Stimulated activated CD4-positive, alpha-beta T cell treated with anti-CD3 and anti-CD28 coated beads, Interleukin-1b, Interleukin-23, amount 100 ng/mL, for 24 hours (primary cell): ENCODE data around the gene SPINK6.

Experiments
- DNase-seq, 4 experiments: peaks; one replicate each; pipeline ENCODE4 v3.0.0-alpha.2; 2020; ENCODE audit warnings: low read depth in 4 of 4, low spot score in 1 of 4

Gene SPINK6

DNA sequence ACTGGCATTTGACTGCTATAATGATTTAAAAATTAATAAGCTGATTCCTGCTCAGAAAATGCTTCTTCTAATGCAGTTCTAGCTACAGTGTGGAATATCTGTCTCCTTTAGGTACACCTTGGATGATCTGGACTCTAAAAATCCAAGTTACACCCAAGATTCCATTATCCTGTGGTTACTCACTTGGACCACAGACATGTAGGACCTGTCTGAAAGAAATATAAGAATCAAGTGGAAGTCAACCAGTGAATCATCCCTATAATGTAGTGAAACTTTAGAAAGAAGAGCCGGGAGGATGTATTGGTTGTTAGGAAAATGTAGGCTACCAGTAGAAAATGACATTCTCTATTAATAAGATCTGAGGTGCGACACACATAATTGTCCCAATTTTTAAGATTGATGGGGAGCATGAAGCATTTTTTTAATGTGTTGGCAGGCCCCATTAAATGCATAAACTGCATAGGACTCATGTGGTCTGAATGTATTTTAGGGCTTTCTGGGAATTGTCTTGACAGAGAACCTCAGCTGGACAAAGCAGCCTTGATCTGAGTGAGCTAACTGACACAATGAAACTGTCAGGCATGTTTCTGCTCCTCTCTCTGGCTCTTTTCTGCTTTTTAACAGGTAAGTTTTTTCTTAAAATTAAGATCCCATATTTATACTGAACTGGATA is at the start of gene SPINK6:
Gene SPINK6, plus strand, starts transcription at position 512 of the 673 bp plus-strand sequence. Its CDS starts 55 bp downstream, at position 567.
- DNase-seq = no peak

DNA sequence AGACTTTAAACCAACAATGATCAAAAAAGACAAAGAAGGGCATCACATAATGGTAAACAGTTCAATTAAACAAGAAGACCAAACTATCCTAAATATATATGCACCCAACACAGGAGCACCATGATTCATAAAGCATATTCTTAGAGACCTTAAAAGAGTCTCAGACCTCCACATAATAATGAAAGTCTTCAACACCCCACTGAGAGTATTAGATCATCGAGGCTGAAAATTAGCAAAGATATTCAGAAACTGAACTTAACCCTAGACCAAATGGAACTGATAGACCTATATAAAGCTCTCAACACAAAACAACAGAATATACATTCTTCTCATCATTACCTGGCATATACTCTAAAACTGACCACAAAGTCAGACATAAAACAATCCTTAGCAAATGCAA is 46.2 kb upstream of the SPINK6 start:
- DNase-seq = no peak

- DNase-seq = no peak
These were observed 40.8 kb upstream of the SPINK6 start for GRCh38 chr5:148162038-148162437.

DNA sequence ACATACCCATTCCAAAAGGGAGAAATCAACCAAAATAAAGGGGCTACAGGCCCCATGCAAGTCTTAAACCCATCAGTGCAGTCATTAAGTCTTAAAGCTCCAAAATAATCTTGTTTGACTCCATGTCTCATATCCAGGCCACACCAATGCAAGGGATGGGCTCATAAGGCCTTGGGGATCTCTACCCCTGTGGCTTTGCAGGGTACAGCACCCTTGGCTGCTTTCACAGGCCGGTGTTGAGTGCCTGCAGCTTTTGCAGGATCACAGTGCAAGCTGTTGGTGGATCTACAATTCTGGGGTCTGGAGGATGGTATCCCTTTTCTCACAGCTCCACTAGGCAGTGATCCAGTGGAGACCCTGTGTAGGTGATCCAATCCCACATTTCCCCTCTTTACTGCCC is 39.5 kb upstream of the SPINK6 start:
- no peak for DNase-seq

- no peak for DNase-seq
These were observed 36.1 kb upstream of the SPINK6 start for GRCh38 chr5:148166550-148167283.

DNA sequence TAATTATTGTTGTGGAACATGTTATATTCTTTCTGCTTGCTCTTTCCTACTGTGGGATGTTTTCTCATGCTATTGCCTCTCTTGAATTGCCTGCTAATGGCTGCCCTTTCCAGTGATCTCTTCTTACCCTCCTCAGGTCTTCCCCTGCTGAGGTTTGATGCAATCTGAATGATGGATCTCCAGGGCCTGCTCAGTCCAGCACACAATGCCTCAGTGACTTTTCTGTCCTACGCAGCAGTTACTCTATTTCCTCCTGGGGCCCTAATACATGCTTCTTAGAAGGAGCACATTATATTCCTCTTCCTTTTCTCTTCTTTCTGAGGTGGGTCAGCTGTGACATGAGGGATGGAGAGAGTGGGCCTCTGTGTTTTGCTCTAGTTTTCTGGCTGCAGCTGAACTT is 34.6 kb upstream of the SPINK6 start, which contains the start of gene SPINK14:
Gene SPINK14, plus strand, starts transcription at position 301 of the 400 bp plus-strand sequence. CDS start 1,187 bp downstream, outside the sequence.
- DNase-seq = no peak

- no peak for DNase-seq
These were observed 30.5 kb upstream of the SPINK6 start for GRCh38 chr5:148172377-148172776.

GRCh38 chr5:148176480-148176879 is 26.4 kb upstream of the SPINK6 start:
- DNase-seq = no peak

- no peak for DNase-seq
These were observed 25.6 kb upstream of the SPINK6 start for GRCh38 chr5:148177207-148177606.

DNA sequence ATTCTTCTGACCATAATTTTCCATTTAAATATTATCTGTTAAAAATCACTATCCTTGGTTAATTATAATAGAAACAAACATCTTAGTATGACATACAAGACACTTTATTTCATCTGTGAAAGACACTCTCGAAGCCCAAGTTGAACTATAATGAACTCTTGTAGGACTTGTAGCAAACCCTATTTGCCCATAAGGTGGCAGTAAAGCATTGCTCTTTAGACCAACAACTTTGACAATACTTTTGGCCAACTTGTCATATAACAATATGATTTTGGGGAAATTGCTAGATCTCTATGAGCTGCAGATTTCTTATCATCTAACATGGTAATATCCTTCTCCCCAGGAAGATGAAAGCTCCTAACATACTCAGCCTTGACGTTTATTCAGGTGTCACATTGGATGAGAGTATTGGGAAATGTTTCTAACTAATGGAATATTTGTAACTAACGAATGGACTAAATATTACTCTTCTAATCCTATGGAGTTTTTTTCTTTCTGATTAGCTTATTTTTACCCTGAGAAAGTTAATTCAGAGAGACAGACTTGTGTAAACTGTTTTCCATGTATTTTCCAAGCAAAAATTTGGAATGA is 23.5 kb upstream of the SPINK6 start:
- DNase-seq = no peak

- DNase-seq = no peak
These were observed 16.4 kb upstream of the SPINK6 start for GRCh38 chr5:148186248-148187003.

GRCh38 chr5:148191010-148191409 is 11.8 kb upstream of the SPINK6 start:
- no peak for DNase-seq

GRCh38 chr5:148193202-148193601 is 9.6 kb upstream of the SPINK6 start:
- DNase-seq = no peak

DNA sequence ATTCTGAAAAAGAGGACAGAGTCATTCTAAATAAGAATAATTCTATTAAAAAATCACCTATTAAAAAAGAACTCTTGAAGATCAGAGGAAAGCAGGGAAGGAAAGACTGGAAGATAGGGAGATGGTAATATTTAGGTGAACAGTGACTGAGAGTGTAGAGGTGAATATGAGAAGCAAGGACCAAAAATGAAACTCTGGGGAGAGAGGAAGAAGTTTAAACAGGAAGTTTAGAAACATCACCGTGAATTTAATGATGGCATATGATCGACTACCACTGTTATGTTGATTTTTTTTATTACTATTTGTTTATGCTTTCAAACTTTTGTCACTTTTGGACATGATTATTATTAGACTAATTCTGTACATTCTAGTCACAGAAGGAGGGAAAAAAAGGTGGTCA is 1.7 kb upstream of the SPINK6 start:
- DNase-seq = no peak

GRCh38 chr5:148205044-148205806 is 2.4 kb downstream of the SPINK6 start:
- no peak for DNase-seq

GRCh38 chr5:148205865-148206264 is 3.0 kb downstream of the SPINK6 start:
- DNase-seq = no peak

GRCh38 chr5:148206620-148207019 is 3.8 kb downstream of the SPINK6 start:
- DNase-seq = no peak

DNA sequence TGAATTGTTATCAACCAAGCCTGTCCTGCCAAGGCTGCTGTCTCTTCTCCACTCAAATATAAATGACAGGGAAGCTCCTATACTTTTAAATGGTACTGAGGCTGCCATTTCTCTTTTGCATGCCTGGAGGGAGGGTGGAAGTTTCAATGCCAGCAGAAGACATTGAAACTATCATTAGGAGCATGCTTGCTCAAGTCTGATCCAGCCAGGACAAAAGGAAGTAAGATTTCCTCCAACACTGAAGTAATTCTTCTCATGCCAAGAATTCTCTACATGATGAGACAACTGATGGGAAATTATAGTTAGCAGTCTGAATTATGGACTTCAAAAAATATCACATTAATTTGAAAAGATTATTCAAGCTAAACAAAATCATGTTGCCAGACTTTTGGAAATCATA is 5.4 kb downstream of the SPINK6 start:
- no peak for DNase-seq

- no peak for DNase-seq
These were observed 6.4 kb downstream of the SPINK6 start for GRCh38 chr5:148209151-148209770.

DNA sequence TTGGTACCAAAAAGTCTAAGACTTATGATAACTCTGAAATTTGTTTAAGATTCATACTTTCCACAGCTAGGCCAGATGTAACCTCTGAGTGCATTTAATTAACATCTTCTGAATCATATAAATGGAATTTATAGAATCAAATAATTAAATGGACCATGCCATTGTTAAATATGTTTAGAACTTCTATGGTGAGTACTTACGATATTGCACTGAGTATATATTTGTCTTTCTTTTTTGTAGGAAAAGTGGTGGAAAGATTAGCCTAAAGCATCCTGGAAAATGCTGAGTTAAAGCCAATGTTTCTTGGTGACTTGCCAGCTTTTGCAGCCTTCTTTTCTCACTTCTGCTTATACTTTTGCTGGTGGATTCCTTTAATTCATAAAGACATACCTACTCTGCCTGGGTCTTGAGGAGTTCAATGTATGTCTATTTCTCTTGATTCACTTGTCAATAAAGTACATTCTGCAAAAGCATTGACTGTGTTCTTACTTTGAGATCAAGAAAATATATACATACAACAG is 11.9 kb downstream of the SPINK6 start:
- DNase-seq = no peak
